HG02981 (cell line): ENCODE data around the gene ZNF160.
"Not testable (repeated sequence)": the region's sequence is repeated elsewhere in the genome, so short reads cannot be mapped to it uniquely, and the experiment has no call there.

Source experiments
- ATAC-seq: cut with Tn5 transposase; IDR thresholded peaks from one replicate; pipeline ENCODE4 v1.9.1; 2021; ENCODE audit warnings: mild to moderate bottlenecking, moderate library complexity; ENCODE audit not compliant: unreplicated experiment

ZNF160 gene

DNA sequence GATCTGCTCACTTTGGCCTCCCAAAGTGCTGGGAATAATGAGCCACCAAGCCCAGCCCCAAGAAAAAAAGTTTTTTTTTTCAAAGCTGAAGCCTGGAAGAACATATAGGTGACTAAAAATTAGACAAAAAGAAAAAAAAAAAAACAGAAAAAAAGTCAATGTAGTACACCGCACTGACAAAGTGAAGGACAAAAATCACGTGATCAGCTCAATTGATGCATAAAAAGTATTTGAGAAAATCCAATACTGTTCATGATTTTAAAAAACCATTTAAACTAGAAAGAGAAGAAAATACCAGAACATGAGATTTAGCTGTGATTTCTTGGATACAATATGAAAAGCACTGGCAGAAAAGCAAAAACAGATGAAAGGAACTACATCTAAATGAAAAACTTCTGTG lies 69.2 kb downstream of the ZNF160 start:
- ATAC-seq: no peak

DNA sequence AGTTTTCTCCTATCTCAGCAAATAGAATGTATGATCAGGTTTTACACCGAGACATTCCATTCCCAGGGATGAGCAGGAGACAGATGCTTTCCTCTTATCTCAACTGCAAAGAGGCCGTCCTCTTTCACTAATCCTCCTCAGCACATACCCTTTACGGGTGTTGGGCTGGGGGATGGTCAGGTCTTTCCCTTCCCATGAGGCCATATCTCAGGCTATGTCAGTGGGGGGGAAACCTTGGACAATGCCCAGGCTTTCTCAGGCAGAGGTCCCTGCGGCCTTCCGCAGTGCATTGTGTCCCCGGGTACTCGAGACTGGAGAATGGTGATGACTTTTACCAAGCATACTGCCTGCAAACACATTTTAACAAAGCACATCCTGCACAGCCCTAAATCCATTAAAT lies 74.9 kb downstream of the ZNF160 start:
- not testable (repeated sequence) for ATAC-seq

- no peak for ATAC-seq
Observed at GRCh38 chr19:53019684-53020083, 83.5 kb downstream of the ZNF160 start.
